GM12873 (cell line): ENCODE results near the gene CNGA3.

ENCODE experiments used
- CTCF ChIP-seq: IDR thresholded peaks from 2 replicates; pipeline ENCODE4 v1.5.1; 2012; ENCODE audit warnings: low read depth, mild to moderate bottlenecking, moderate library complexity, low read length, control low read depth; ENCODE audit not compliant: insufficient read depth; ENCODE audit errors: missing control alignments

CNGA3 gene

GRCh38 chr2:98394595-98395153 is 48.4 kb downstream of the CNGA3 start:
- TF ChIP-seq CTCF, result no peak

DNA sequence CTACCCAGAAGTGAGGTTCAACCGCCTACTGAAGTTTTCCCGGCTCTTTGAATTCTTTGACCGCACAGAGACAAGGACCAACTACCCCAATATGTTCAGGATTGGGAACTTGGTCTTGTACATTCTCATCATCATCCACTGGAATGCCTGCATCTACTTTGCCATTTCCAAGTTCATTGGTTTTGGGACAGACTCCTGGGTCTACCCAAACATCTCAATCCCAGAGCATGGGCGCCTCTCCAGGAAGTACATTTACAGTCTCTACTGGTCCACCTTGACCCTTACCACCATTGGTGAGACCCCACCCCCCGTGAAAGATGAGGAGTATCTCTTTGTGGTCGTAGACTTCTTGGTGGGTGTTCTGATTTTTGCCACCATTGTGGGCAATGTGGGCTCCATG is 49.7 kb downstream of the CNGA3 start:
- TF ChIP-seq CTCF, result no peak

DNA sequence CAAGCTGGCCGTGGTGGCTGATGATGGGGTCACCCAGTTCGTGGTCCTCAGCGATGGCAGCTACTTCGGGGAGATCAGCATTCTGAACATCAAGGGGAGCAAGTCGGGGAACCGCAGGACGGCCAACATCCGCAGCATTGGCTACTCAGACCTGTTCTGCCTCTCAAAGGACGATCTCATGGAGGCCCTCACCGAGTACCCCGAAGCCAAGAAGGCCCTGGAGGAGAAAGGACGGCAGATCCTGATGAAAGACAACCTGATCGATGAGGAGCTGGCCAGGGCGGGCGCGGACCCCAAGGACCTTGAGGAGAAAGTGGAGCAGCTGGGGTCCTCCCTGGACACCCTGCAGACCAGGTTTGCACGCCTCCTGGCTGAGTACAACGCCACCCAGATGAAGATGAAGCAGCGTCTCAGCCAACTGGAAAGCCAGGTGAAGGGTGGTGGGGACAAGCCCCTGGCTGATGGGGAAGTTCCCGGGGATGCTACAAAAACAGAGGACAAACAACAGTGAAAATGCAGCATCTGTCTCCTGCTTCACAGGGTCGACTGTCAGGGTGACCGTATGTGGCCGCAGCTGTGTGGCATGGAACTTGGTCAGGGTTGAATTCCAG is 50.6 kb downstream of the CNGA3 start:
- no peak for TF ChIP-seq CTCF

- no peak for TF ChIP-seq CTCF
These were observed 52.9 kb downstream of the CNGA3 start for GRCh38 chr2:98399140-98399539.

DNA sequence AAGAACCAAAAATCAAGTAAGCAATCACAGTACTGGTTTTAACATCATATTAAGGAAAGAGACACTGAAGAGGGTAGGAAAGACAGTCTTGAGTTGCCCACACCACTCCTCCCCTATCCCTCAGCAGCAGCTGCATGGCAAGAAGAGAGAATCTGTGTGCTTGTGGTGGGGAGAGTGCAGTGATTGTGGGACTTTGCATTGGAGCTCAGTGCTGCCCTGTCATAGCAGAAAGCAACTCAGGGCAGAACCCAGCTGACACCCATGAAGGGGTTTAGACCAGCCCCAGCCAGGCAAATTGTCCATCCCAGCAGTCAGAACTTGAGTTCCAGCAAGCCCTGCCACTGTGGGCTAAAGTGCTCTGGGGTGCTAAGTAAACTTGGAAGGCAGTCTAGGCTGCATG is 57.6 kb downstream of the CNGA3 start:
- TF ChIP-seq CTCF, result no peak

- TF ChIP-seq CTCF, result no peak
These were observed 58.4 kb downstream of the CNGA3 start for GRCh38 chr2:98404556-98405250.

GRCh38 chr2:98405301-98405700 is 59.0 kb downstream of the CNGA3 start:
- TF ChIP-seq CTCF, result no peak
